H9 (cell line): ENCODE data around the gene SLC39A10. TPM values are rescaled to one million over a fixed set of nuclear protein-coding genes. Genes with fewer than 3 reads are reported as not detected.
A peak's percentile ranks its signal among the peaks of the same experiment; 100 is the strongest.

ENCODE experiments used
- DNase-seq: peaks from one replicate; pipeline ENCODE4 v3.0.0-alpha.2; 2017
- H2AFZ ChIP-seq: one replicate; pipeline ENCODE4 v1.6.1; 2013; ENCODE audit warnings: mild to moderate bottlenecking, low read length, control low read depth, moderate library complexity
- H2AK5ac ChIP-seq: 2 replicates; pipeline ENCODE4 v1.6.1; 2013; ENCODE audit warnings: low read length, control low read depth, mixed read lengths; ENCODE audit not compliant: insufficient read length
- H2BK120ac ChIP-seq: one replicate; pipeline ENCODE4 v1.6.1; 2013; ENCODE audit warnings: low read depth, mild to moderate bottlenecking, low read length, control low read depth, inconsistent platforms; ENCODE audit not compliant: poor library complexity, severe bottlenecking
- H2BK12ac ChIP-seq: 2 replicates; pipeline ENCODE4 v1.6.1; 2013; ENCODE audit warnings: low read length, control low read depth, mixed read lengths, low read depth; ENCODE audit not compliant: insufficient read length
- H2BK15ac ChIP-seq: 2 replicates; pipeline ENCODE4 v1.6.1; 2013; ENCODE audit warnings: low read depth, low read length, control low read depth
- H2BK20ac ChIP-seq: one replicate; pipeline ENCODE4 v1.6.1; 2013; ENCODE audit warnings: low read depth, mild to moderate bottlenecking, low read length, control low read depth, inconsistent platforms; ENCODE audit not compliant: poor library complexity, severe bottlenecking
- H2BK5ac ChIP-seq: 2 replicates; pipeline ENCODE4 v1.6.1; 2013; ENCODE audit warnings: low read length, control low read depth, mixed read lengths; ENCODE audit not compliant: insufficient read length
- H3K14ac ChIP-seq: 2 replicates; pipeline ENCODE4 v1.6.1; 2013; ENCODE audit warnings: low read length, control low read depth; ENCODE audit not compliant: insufficient read depth
- H3K18ac ChIP-seq: 2 replicates; pipeline ENCODE4 v1.6.1; 2013; ENCODE audit warnings: low read depth, mild to moderate bottlenecking, mixed read lengths, low read length, control low read depth; ENCODE audit not compliant: insufficient read length
- H3K23ac ChIP-seq: 2 replicates; pipeline ENCODE4 v1.6.1; 2013; ENCODE audit warnings: low read length, control low read depth, mixed read lengths, low read depth; ENCODE audit not compliant: insufficient read length
- H3K23me2 ChIP-seq: 2 replicates; pipeline ENCODE4 v1.6.1; 2013; ENCODE audit warnings: low read depth, mild to moderate bottlenecking, mixed read lengths, low read length, control low read depth; ENCODE audit not compliant: insufficient read length, poor library complexity, severe bottlenecking
- H3K27ac ChIP-seq: 2 replicates; pipeline ENCODE4 v1.5.1; 2013; ENCODE audit warnings: low read length, control low read depth, mixed read lengths, low read depth; ENCODE audit not compliant: insufficient read length
- H3K27me3 ChIP-seq: 2 replicates; pipeline ENCODE4 v1.6.1; 2013; ENCODE audit warnings: low read length, control low read depth, inconsistent platforms; ENCODE audit not compliant: insufficient read depth
- H3K4ac ChIP-seq: 2 replicates; pipeline ENCODE4 v1.6.1; 2013; ENCODE audit warnings: low read depth, mild to moderate bottlenecking, control low read depth, inconsistent platforms, low read length, moderate library complexity
- H3K4me1 ChIP-seq: 2 replicates; pipeline ENCODE4 v1.6.1; 2013; ENCODE audit warnings: low read length, control low read depth, inconsistent platforms; ENCODE audit not compliant: insufficient read depth
- H3K4me2 ChIP-seq: 2 replicates; pipeline ENCODE4 v1.6.1; 2013; ENCODE audit warnings: low read length, control low read depth, mixed read lengths; ENCODE audit not compliant: insufficient read length, insufficient read depth
- H3K56ac ChIP-seq: 2 replicates; pipeline ENCODE4 v1.6.1; 2013; ENCODE audit warnings: low read depth, mild to moderate bottlenecking, mixed read lengths, low read length, control low read depth; ENCODE audit not compliant: insufficient read length
- H3K79me1 ChIP-seq: 2 replicates; pipeline ENCODE4 v1.6.1; 2013; ENCODE audit warnings: low read depth, mild to moderate bottlenecking, moderate library complexity, low read length, control low read depth, inconsistent platforms; ENCODE audit not compliant: insufficient read depth, poor library complexity, severe bottlenecking
- H3K79me2 ChIP-seq: 2 replicates; pipeline ENCODE4 v1.6.1; 2013; ENCODE audit warnings: low read length, control low read depth, inconsistent platforms; ENCODE audit not compliant: insufficient read depth
- H3K9ac ChIP-seq: 2 replicates; pipeline ENCODE4 v1.6.1; 2013; ENCODE audit warnings: low read length, control low read depth, mixed read lengths; ENCODE audit not compliant: insufficient read length; ENCODE audit errors: extremely low read depth
- H3K9me3 ChIP-seq: one replicate; pipeline ENCODE4 v1.6.1; 2013; ENCODE audit warnings: low read depth, low read length, inconsistent platforms; ENCODE audit not compliant: control insufficient read depth
- H3T11ph ChIP-seq: one replicate; pipeline ENCODE4 v1.6.1; 2013; ENCODE audit warnings: mild to moderate bottlenecking, low read length, control low read depth, inconsistent platforms
- H4K20me1 ChIP-seq: one replicate; pipeline ENCODE4 v1.6.1; 2013; ENCODE audit not compliant: control insufficient read depth, insufficient read length, insufficient read depth
- H4K5ac ChIP-seq: 2 replicates; pipeline ENCODE4 v1.6.1; 2013; ENCODE audit warnings: low read depth, mild to moderate bottlenecking, mixed read lengths, low read length, control low read depth; ENCODE audit not compliant: insufficient read length
- H4K8ac ChIP-seq: replicated peaks from 2 replicates; pipeline ENCODE4 v1.6.1; 2013; ENCODE audit warnings: low read length, control low read depth, mixed read lengths, low read depth; ENCODE audit not compliant: insufficient read length
- H4K91ac ChIP-seq: 2 replicates; pipeline ENCODE4 v1.6.1; 2013; ENCODE audit warnings: low read depth, mild to moderate bottlenecking, moderate library complexity, mixed read lengths, low read length, control low read depth; ENCODE audit not compliant: insufficient read length
- H3K27ac Mint-ChIP-seq, 3 experiments: 2 replicates in 2 of 3; 3 replicates in 1 of 3; pipeline ENCODE4 v1.8.0; 2020 to 2021; ENCODE audit warnings: mixed read lengths in 3 of 3, mild to moderate bottlenecking in 1 of 3, moderate library complexity in 1 of 3
- H3K27me3 Mint-ChIP-seq: 2 replicates; pipeline ENCODE4 v1.8.0; 2021; ENCODE audit warnings: low read depth, mild to moderate bottlenecking, moderate library complexity, mixed read lengths
- H3K36me3 Mint-ChIP-seq, 3 experiments: 2 replicates in 2 of 3; 3 replicates in 1 of 3; pipeline ENCODE4 v1.8.0; 2020 to 2021; ENCODE audit warnings: low read depth in 3 of 3, mixed read lengths in 3 of 3; ENCODE audit not compliant: insufficient read depth in 1 of 3
- H3K4me1 Mint-ChIP-seq, 2 experiments: 2 replicates each; pipeline ENCODE4 v1.8.0; 2020; ENCODE audit warnings: mixed read lengths in 2 of 2
- H3K4me3 Mint-ChIP-seq, 2 experiments: 2 replicates in 1 of 2; 3 replicates in 1 of 2; pipeline ENCODE4 v1.8.0; 2020 to 2021; ENCODE audit warnings: mild to moderate bottlenecking in 2 of 2, mixed read lengths in 2 of 2, moderate library complexity in 1 of 2
- H3K9me3 Mint-ChIP-seq, 2 experiments: 2 replicates in 1 of 2; 3 replicates in 1 of 2; pipeline ENCODE4 v1.8.0; 2020; ENCODE audit warnings: mild to moderate bottlenecking in 2 of 2, mixed read lengths in 2 of 2, moderate library complexity in 1 of 2
- CTCF ChIP-seq: fragments of 200-600 bp; sonication (generic); conservative IDR thresholded peaks from 3 replicates; pipeline ENCODE4 v1.8.0; 2021; ENCODE audit warnings: antibody characterized with exemption, mild to moderate bottlenecking
- WGBS: extraction: QIAGEN DNeasy Blood & Tissue Kit; methylation state at CpG from one replicate; pipeline ENCODE4 v1.1.7; 2013; ENCODE audit warnings: missing lambda C conversion rate, low lambda C conversion rate, mixed read lengths; ENCODE audit not compliant: insufficient read length; ENCODE audit errors: extremely low coverage; 5-methylcytosine and 5-hydroxymethylcytosine counted together
- total RNA-seq: library from RNA; stranded (reverse); gene quantifications from 2 replicates; pipeline ENCODE4 v1.2.1, GENCODE V29; 2021

The SLC39A10 gene
- total RNA-seq, 1 experiment from 2014 or later = 161 TPM

DNA sequence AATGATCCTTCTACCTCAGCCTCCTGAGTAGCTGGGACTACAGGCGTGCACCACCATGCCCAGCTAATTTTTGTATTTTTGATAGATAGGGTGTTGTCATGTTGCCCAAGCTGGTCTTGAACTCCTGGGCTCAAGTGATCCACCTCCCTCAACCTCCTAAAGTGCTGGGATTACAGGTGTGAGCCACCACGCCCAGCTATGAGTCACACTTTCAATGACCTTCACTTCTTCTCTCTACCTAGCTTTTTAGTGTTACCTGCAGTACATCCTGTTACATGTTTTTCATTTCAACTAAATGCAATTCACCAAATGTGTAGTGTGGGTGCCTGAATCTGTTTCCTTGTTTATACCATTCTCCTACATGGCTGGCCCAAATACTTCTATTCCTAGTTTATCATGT is 64.0 kb downstream of the SLC39A10 start:
- no peak overlapping the region for H3K4me2 ChIP-seq
- no peak overlapping the region for H2BK12ac ChIP-seq
- no peak overlapping the region for H2AFZ ChIP-seq
- no peak for DNase-seq
- no peak overlapping the region for H3K56ac ChIP-seq
- WGBS = no CpG with 5 or more reads among the region's 2 CpGs
- H4K8ac ChIP-seq = no peak overlapping the region
- no peak overlapping the region for H3K9ac ChIP-seq
- H2BK20ac ChIP-seq = no peak overlapping the region
- H3K9me3 ChIP-seq = no peaks in the 10 kb centered on the region
- H3K18ac ChIP-seq = no peak overlapping the region
- H4K91ac ChIP-seq = no peak overlapping the region
- H3K23ac ChIP-seq = no peak overlapping the region
- no peaks in the 10 kb centered on the region for H4K20me1 ChIP-seq
- Mint-ChIP-seq H3K36me3 (peaks cover 11 to 64% (median 53%) of the 10 kb centered on the region in 3 experiments; a peak in 6 of 7 replicates), H3K4me3 (no peak overlapping the region), H3K4me1 (peaks cover 0 to 3% of the 10 kb centered on the region in 2 experiments; a peak in 1 of 4 replicates), H3K27me3 (no peaks in the 10 kb centered on the region), H3K9me3 (no peaks in the 10 kb centered on the region), H3K27ac (peak overlapping the region; percentile 13 to 61 (median 36); a peak in 4 of 7 replicates)
- no peaks in the 10 kb centered on the region for H3K23me2 ChIP-seq
- no peak overlapping the region for H3K27ac ChIP-seq
- H3K4ac ChIP-seq = no peak overlapping the region
- H3T11ph ChIP-seq = no peak overlapping the region
- no peaks in the 10 kb centered on the region for H3K79me1 ChIP-seq
- H2AK5ac ChIP-seq = no peak overlapping the region
- no peaks in the 10 kb centered on the region for H3K4me1 ChIP-seq
- TF ChIP-seq CTCF = no peak
- no peaks in the 10 kb centered on the region for H3K27me3 ChIP-seq
- no peak overlapping the region for H4K5ac ChIP-seq
- no peaks in the 10 kb centered on the region for H3K79me2 ChIP-seq
- no peak overlapping the region for H2BK15ac ChIP-seq
- no peak overlapping the region for H3K14ac ChIP-seq
- H2BK5ac ChIP-seq = no peak overlapping the region
- H2BK120ac ChIP-seq = no peak overlapping the region
